GM23338 (cell line): Measurements from ENCODE around the gene IL12A. TPM values are rescaled to one million over a fixed set of nuclear protein-coding genes. Genes with fewer than 3 reads are reported as not detected.

Experiments used
- ATAC-seq: fragments of 200-7000 bp; cut with Tn5 transposase; 3 replicates; pipeline ENCODE4 v1.9.1; 2020
- DNase-seq: peaks from one replicate; pipeline ENCODE4 v3.0.0-alpha.2; 2015; ENCODE audit warnings: low spot score
- H2AFZ ChIP-seq: fragments of 200-600 bp; sonication (generic); 2 replicates; pipeline ENCODE4 v1.8.0; 2016; ENCODE audit warnings: antibody characterized with exemption, mild to moderate bottlenecking, moderate library complexity
- H3F3A ChIP-seq: fragments of 200-600 bp; sonication (generic); replicated peaks from 2 replicates; pipeline ENCODE4 v1.8.0; 2017; ENCODE audit warnings: antibody characterized with exemption, mixed run types, low read depth
- H3K27ac ChIP-seq: fragments of 200-600 bp; sonication (generic); 2 replicates; pipeline ENCODE4 v1.6.1; 2016; ENCODE audit warnings: low read depth
- H3K27me3 ChIP-seq: fragments of 200-600 bp; sonication (generic); 2 replicates; pipeline ENCODE4 v1.8.0; 2016; ENCODE audit warnings: mild to moderate bottlenecking, mixed run types, moderate library complexity; ENCODE audit not compliant: insufficient read depth
- H3K36me3 ChIP-seq: fragments of 200-600 bp; sonication (generic); 2 replicates; pipeline ENCODE4 v1.8.0; 2016; ENCODE audit warnings: mild to moderate bottlenecking; ENCODE audit not compliant: insufficient read depth
- H3K4me1 ChIP-seq: fragments of 200-600 bp; sonication (generic); 2 replicates; pipeline ENCODE4 v1.8.0; 2016; ENCODE audit warnings: mild to moderate bottlenecking, moderate library complexity; ENCODE audit not compliant: insufficient read depth
- H3K4me2 ChIP-seq: fragments of 200-600 bp; sonication (generic); 2 replicates; pipeline ENCODE4 v1.7.1; 2017; ENCODE audit warnings: mixed run types
- H3K4me3 ChIP-seq: fragments of 200-600 bp; sonication (generic); 2 replicates; pipeline ENCODE4 v1.6.1; 2016; ENCODE audit warnings: mixed run types
- H3K79me2 ChIP-seq: fragments of 200-600 bp; sonication (generic); replicated peaks from 2 replicates; pipeline ENCODE4 v1.8.0; 2017; ENCODE audit warnings: mild to moderate bottlenecking; ENCODE audit not compliant: insufficient read depth
- H3K9me2 ChIP-seq: fragments of 200-600 bp; sonication (generic); 2 replicates; pipeline ENCODE4 v1.8.0; 2017; ENCODE audit not compliant: insufficient read depth
- H4K20me1 ChIP-seq: fragments of 200-600 bp; sonication (generic); replicated peaks from 2 replicates; pipeline ENCODE4 v1.8.0; 2017; ENCODE audit warnings: mild to moderate bottlenecking; ENCODE audit not compliant: insufficient read depth
- H3K27ac Mint-ChIP-seq: 2 replicates; pipeline ENCODE4 v1.8.0; 2020; ENCODE audit warnings: inconsistent platforms, mild to moderate bottlenecking, moderate library complexity, mixed read lengths
- H3K27me3 Mint-ChIP-seq: 3 replicates; pipeline ENCODE4 v1.8.0; 2022; ENCODE audit warnings: low read depth, mild to moderate bottlenecking, moderate library complexity, mixed read lengths, inconsistent platforms; ENCODE audit not compliant: insufficient read depth, poor library complexity
- H3K36me3 Mint-ChIP-seq: 3 replicates; pipeline ENCODE4 v1.8.0; 2021; ENCODE audit warnings: low read depth, mild to moderate bottlenecking, inconsistent platforms, moderate library complexity, mixed read lengths
- H3K4me1 Mint-ChIP-seq: 3 replicates; pipeline ENCODE4 v1.8.0; 2020; ENCODE audit warnings: mild to moderate bottlenecking, inconsistent platforms, mixed read lengths
- H3K4me3 Mint-ChIP-seq: 3 replicates; pipeline ENCODE4 v1.8.0; 2021; ENCODE audit warnings: moderate library complexity, mild to moderate bottlenecking, inconsistent platforms, mixed read lengths
- H3K9me3 Mint-ChIP-seq: 3 replicates; pipeline ENCODE4 v1.8.0; 2020; ENCODE audit warnings: moderate library complexity, mild to moderate bottlenecking, inconsistent platforms, mixed read lengths
- CTCF ChIP-seq, 2 experiments: fragments of 200-600 bp in 1 of 2; sonication (generic) in 1 of 2; conservative IDR thresholded peaks; 2 replicates each; pipeline versions ENCODE4 v1.5.1 to v1.6.1; 2016 to 2017; ENCODE audit warnings: antibody characterized with exemption in 2 of 2, low read depth in 2 of 2, mild to moderate bottlenecking in 2 of 2, moderate library complexity in 1 of 2
- ETS1 ChIP-seq: IDR thresholded peaks from 2 replicates; pipeline ENCODE4 v1.6.1; 2016; ENCODE audit warnings: antibody characterized with exemption
- EZH2 ChIP-seq: fragments of 200-600 bp; sonication (generic); IDR thresholded peaks from one replicate; pipeline ENCODE4 v1.8.0; 2017; ENCODE audit warnings: antibody characterized with exemption, mild to moderate bottlenecking, low read depth; ENCODE audit not compliant: unreplicated experiment
- EZH2phosphoT487 ChIP-seq: fragments of 200-600 bp; sonication (generic); IDR thresholded peaks from one replicate; pipeline ENCODE4 v1.8.1; 2018; ENCODE audit warnings: antibody characterized with exemption; ENCODE audit not compliant: unreplicated experiment
- REST ChIP-seq: IDR thresholded peaks from one replicate; pipeline ENCODE4 v1.6.1; 2018; ENCODE audit warnings: antibody characterized with exemption; ENCODE audit not compliant: unreplicated experiment
- ZNF114 ChIP-seq: fragments of 250-450 bp; sonication (Bioruptor Pico); IDR thresholded peaks from 2 replicates; pipeline ENCODE4 v1.5.0; 2020; ENCODE audit warnings: mild to moderate bottlenecking, moderate library complexity
- ZNF331 ChIP-seq: fragments of 250-450 bp; sonication (Bioruptor Pico); IDR thresholded peaks from 2 replicates; pipeline ENCODE4 v1.5.0; 2020; ENCODE audit warnings: low read depth, mild to moderate bottlenecking, moderate library complexity
- polyA plus RNA-seq: library from polyadenylated mRNA; unstranded; fragments of >200 nt; fragmentation: Nextera tagmentation; extraction: Ambion mirVana; gene quantifications from 2 replicates; pipeline ENCODE4 v1.2.1, GENCODE V29; 2016
- total RNA-seq: library from RNA; depleted of rRNA; stranded (reverse); fragments of >200 nt; shearing (Covaris generic); gene quantifications from 2 replicates; pipeline ENCODE4 v1.2.3, GENCODE V29; 2014

The IL12A gene
- total and polyA plus RNA-seq, 2 experiments from 2014 or later, result 0.69 to 1.3 TPM

GRCh38 chr3:160038862-160039562, 50.4 kb downstream of the IL12A start (continued):
- TF ChIP-seq ZNF331 (CRISPR knock-in tag) (no peak), EZH2 (no peak)

GRCh38 chr3:160040181-160040580, 51.5 kb downstream of the IL12A start:
- H3K36me3 ChIP-seq, result peaks cover 3% of the 10 kb centered on the region; the same call in 1 of the 2 replicates
- Mint-ChIP-seq H3K36me3 (peaks cover 13% of the 10 kb centered on the region; the same call in 2 of the 3 replicates), H3K4me1 (peaks cover 16% of the 10 kb centered on the region; the same call in 2 of the 3 replicates), H3K27ac (no peak overlapping the region), H3K4me3 (no peak overlapping the region), H3K9me3 (peaks cover 21% of the 10 kb centered on the region), H3K27me3 (peaks cover 3% of the 10 kb centered on the region)
- no peak overlapping the region for H3K4me3 ChIP-seq
- H3K4me2 ChIP-seq, result no peak overlapping the region
- TF ChIP-seq ETS1, result no peak
- TF ChIP-seq ZNF114 (CRISPR knock-in tag), result no peak
- no peak for TF ChIP-seq REST
- no peak for TF ChIP-seq CTCF (conservative IDR thresholded peaks at IDR 0.05; ENCODE audit: low read depth in 2 of 2)
- TF ChIP-seq EZH2phosphoT487, result no peak
- no peak for TF ChIP-seq ZNF331 (CRISPR knock-in tag)
- no peaks in the 10 kb centered on the region for H3K9me2 ChIP-seq
- no peak overlapping the region for H3K27ac ChIP-seq
- no peaks in the 10 kb centered on the region for H3K79me2 ChIP-seq
- no peaks in the 10 kb centered on the region for H3F3A ChIP-seq
- H3K4me1 ChIP-seq, result peaks cover 3% of the 10 kb centered on the region; the same call in 1 of the 2 replicates
- H3K27me3 ChIP-seq, result peaks cover 18% of the 10 kb centered on the region
- no peak for DNase-seq
- H4K20me1 ChIP-seq, result no peaks in the 10 kb centered on the region
- ATAC-seq, result no peak
- H2AFZ ChIP-seq, result no peak overlapping the region
